PC-3 (cell line): ENCODE data around the gene MRRF. TPM values are rescaled to one million over a fixed set of nuclear protein-coding genes. Genes with fewer than 3 reads are reported as not detected.

Experiments
- ATAC-seq: fragments of 200-7000 bp; cut with Tn5 transposase; 2 replicates; pipeline ENCODE4 v1.9.1; 2020; ENCODE audit warnings: mild to moderate bottlenecking, moderate library complexity
- BruUV-seq: library from RNA; stranded (reverse); fragments of 400-500 nt; replicated peaks from 2 replicates; lab custom pipeline; 2021; lab: Mats Ljungman, UMichigan
- CTCF ChIA-PET: fragments of 300-600 bp; sonication (Branson Sonifier 250); formaldehyde crosslinking; loops from one replicate; lab custom pipeline; 2022; ENCODE audit warnings: antibody characterized with exemption; lab: Charles Lee
- POLR2A ChIA-PET: fragments of 300-600 bp; sonication (Branson Sonifier 250); formaldehyde crosslinking; loops from one replicate; lab custom pipeline; 2022; ENCODE audit warnings: antibody characterized with exemption; ENCODE audit not compliant: unreplicated experiment; lab: Charles Lee
- DNase-seq: peaks from one replicate; pipeline ENCODE4 v3.0.0-alpha.2; 2015
- H2AFZ ChIP-seq: fragments of 300-600 bp; sonication (generic); 2 replicates; pipeline ENCODE4 v1.6.0; 2016; ENCODE audit warnings: antibody characterized with exemption, low read length
- H3F3A ChIP-seq: fragments of 300-600 bp; sonication (generic); one replicate; pipeline ENCODE4 v1.6.0; 2017; ENCODE audit warnings: antibody characterized with exemption, low read length, control low read depth, mild to moderate bottlenecking; ENCODE audit not compliant: unreplicated experiment
- H3K27ac ChIP-seq: fragments of 300-600 bp; sonication (generic); 2 replicates; pipeline ENCODE4 v1.5.1; 2016; ENCODE audit warnings: mild to moderate bottlenecking, low read length
- H3K27me3 ChIP-seq: fragments of 300-600 bp; sonication (generic); 2 replicates; pipeline ENCODE4 v1.6.1; 2016; ENCODE audit warnings: low read length, mixed read lengths
- H3K36me3 ChIP-seq: fragments of 300-600 bp; sonication (generic); 2 replicates; pipeline ENCODE4 v1.6.1; 2016; ENCODE audit warnings: low read depth, mixed run types, low read length, mixed read lengths
- H3K4me1 ChIP-seq: fragments of 300-600 bp; sonication (generic); 2 replicates; pipeline ENCODE4 v1.5.1; 2016; ENCODE audit warnings: low read length; ENCODE audit not compliant: insufficient read depth
- H3K4me2 ChIP-seq: fragments of 300-600 bp; sonication (generic); 2 replicates; pipeline ENCODE4 v1.6.0; 2016; ENCODE audit warnings: low read length
- H3K4me3 ChIP-seq: fragments of 300-600 bp; sonication (generic); 2 replicates; pipeline ENCODE4 v1.5.1; 2016; ENCODE audit warnings: mild to moderate bottlenecking, low read length, mixed read lengths
- H3K79me2 ChIP-seq: fragments of 300-600 bp; sonication (generic); 2 replicates; pipeline ENCODE4 v1.6.1; 2017; ENCODE audit warnings: low read length, mixed read lengths
- H3K9ac ChIP-seq: fragments of 300-600 bp; sonication (generic); 2 replicates; pipeline ENCODE4 v1.6.0; 2016; ENCODE audit warnings: mild to moderate bottlenecking, low read length
- H3K9me2 ChIP-seq: fragments of 300-600 bp; sonication (generic); replicated peaks from 2 replicates; pipeline ENCODE4 v1.6.1; 2016; ENCODE audit warnings: mixed run types, low read length, mixed read lengths
- H3K9me3 ChIP-seq: fragments of 300-600 bp; sonication (generic); 2 replicates; pipeline ENCODE4 v1.6.1; 2016; ENCODE audit warnings: low read length, mixed read lengths
- H4K20me1 ChIP-seq: fragments of 300-600 bp; sonication (generic); 2 replicates; pipeline ENCODE4 v1.6.1; 2016; ENCODE audit warnings: low read length, mixed read lengths
- CTCF ChIP-seq: fragments of 300-600 bp; sonication (generic); conservative IDR thresholded peaks from 2 replicates; pipeline ENCODE4 v1.5.1; 2017; ENCODE audit warnings: antibody characterized with exemption, low read depth, mild to moderate bottlenecking, low read length
- EZH2 ChIP-seq: fragments of 300-600 bp; sonication (generic); IDR thresholded peaks from one replicate; pipeline ENCODE4 v1.6.1; 2017; ENCODE audit warnings: antibody characterized with exemption, mild to moderate bottlenecking, low read length; ENCODE audit not compliant: unreplicated experiment
- EZH2phosphoT487 ChIP-seq: fragments of 300-600 bp; sonication (generic); IDR thresholded peaks from 2 replicates; pipeline ENCODE4 v1.6.1; 2018; ENCODE audit warnings: mild to moderate bottlenecking, antibody characterized with exemption, low read length, borderline replicate concordance
- intact Hi-C: fragments of 100-400 bp; cut with micrococcal nuclease; formaldehyde crosslinking; loops from 2 replicates; pipeline ENCODE4 v1.9.0; 2023
- total RNA-seq: library from RNA; depleted of rRNA; stranded (reverse); fragments of >200 nt; gene quantifications from 2 replicates; pipeline ENCODE4 v1.2.3, GENCODE V29; 2014

Gene MRRF
- total RNA-seq, 1 experiment from 2014 or later, result 30.2 TPM

- no peak overlapping the region for H3K4me3 ChIP-seq
- H3K36me3 ChIP-seq, result no peaks in the 10 kb centered on the region
- TF ChIP-seq EZH2phosphoT487 (no peak), CTCF (no peak), EZH2 (no peak)
- no peak overlapping the region for H3K27ac ChIP-seq
- H3F3A ChIP-seq, result no peaks in the 10 kb centered on the region
- no peak overlapping the region for H3K4me2 ChIP-seq
- DNase-seq (no peak), ATAC-seq (no peak)
- 0 out of 2 replicates have a peak, but pooled peaks cover 5% of the 10 kb centered on the region for H3K4me1 ChIP-seq
- no peaks in the 10 kb centered on the region for H4K20me1 ChIP-seq
- no peaks in the 10 kb centered on the region for H3K27me3 ChIP-seq
- H3K9ac ChIP-seq, result no peak overlapping the region
- H2AFZ ChIP-seq, result no peak overlapping the region
- H3K9me3 ChIP-seq, result no peaks in the 10 kb centered on the region
- no TSS peak for BruUV-seq
- intact Hi-C loops, result no loop called here
- no peaks in the 10 kb centered on the region for H3K79me2 ChIP-seq
- ChIA-PET POLR2A (no interaction called here), CTCF (no interaction called here)
- H3K9me2 ChIP-seq, result no peaks in the 10 kb centered on the region
These were observed 31.8 kb upstream of the MRRF start for GRCh38 chr9:122232796-122233306.

GRCh38 chr9:122234022-122234748 is 30.5 kb upstream of the MRRF start:
- Histone ChIP-seq H3K36me3 (no peaks in the 10 kb centered on the region), H3K79me2 (no peaks in the 10 kb centered on the region), H4K20me1 (no peaks in the 10 kb centered on the region), H3K27me3 (no peaks in the 10 kb centered on the region), H3K9me2 (no peaks in the 10 kb centered on the region), H3F3A (no peaks in the 10 kb centered on the region), H3K27ac (no peak overlapping the region), H3K4me3 (no peak overlapping the region), H3K9me3 (no peaks in the 10 kb centered on the region), H3K4me2 (no peak overlapping the region), H3K4me1 (0 out of 2 replicates have a peak, but pooled peaks cover 2% of the 10 kb centered on the region), H2AFZ (no peak overlapping the region), H3K9ac (no peak overlapping the region)
- no peak for DNase-seq
- CTCF ChIA-PET, result no interaction called here
- intact Hi-C loops, result no loop called here
- POLR2A ChIA-PET, result no interaction called here
- BruUV-seq, result no TSS peak
- ATAC-seq, result no peak
- TF ChIP-seq EZH2phosphoT487, result no peak
- TF ChIP-seq EZH2, result no peak
- no peak for TF ChIP-seq CTCF

- Histone ChIP-seq H3K9me2 (no peaks in the 10 kb centered on the region), H3K4me2 (no peak overlapping the region), H3F3A (no peaks in the 10 kb centered on the region), H3K27me3 (no peaks in the 10 kb centered on the region), H3K9me3 (no peaks in the 10 kb centered on the region), H3K9ac (no peak overlapping the region), H3K27ac (no peak overlapping the region), H2AFZ (no peak overlapping the region), H4K20me1 (no peaks in the 10 kb centered on the region), H3K36me3 (peaks cover 11% of the 10 kb centered on the region), H3K4me3 (no peak overlapping the region), H3K79me2 (no peaks in the 10 kb centered on the region), H3K4me1 (no peaks in the 10 kb centered on the region)
- BruUV-seq, result no TSS peak
- ChIA-PET CTCF (no interaction called here), POLR2A (no interaction called here)
- no peak for DNase-seq
- ATAC-seq, result no peak
- intact Hi-C loops, result no loop called here
- TF ChIP-seq CTCF (no peak), EZH2phosphoT487 (no peak)
These were observed 28.0 kb upstream of the MRRF start for GRCh38 chr9:122236681-122237080.
